Suprapubic skin (tissue), 4 donors: ENCODE data around the gene AFAP1L2. TPM values are rescaled to one million over a fixed set of nuclear protein-coding genes. Genes with fewer than 3 reads are reported as not detected.

Experiments
- DNase-seq, 2 donors: peaks; one replicate each; pipeline ENCODE4 v3.0.0-alpha.2; 2019; ENCODE audit warnings: low spot score in 2 of 2
- H3K27ac ChIP-seq: fragments of 200-600 bp; sonication (generic); one replicate; pipeline ENCODE4 v1.5.1; 2019
- H3K27me3 ChIP-seq: fragments of 200-600 bp; sonication (generic); one replicate; pipeline ENCODE4 v1.5.1; 2019
- H3K36me3 ChIP-seq: fragments of 200-600 bp; sonication (generic); one replicate; pipeline ENCODE4 v1.5.1; 2019
- H3K4me1 ChIP-seq: fragments of 200-600 bp; sonication (generic); one replicate; pipeline ENCODE4 v1.5.1; 2019
- H3K4me3 ChIP-seq: fragments of 200-600 bp; sonication (generic); one replicate; pipeline ENCODE4 v1.5.1; 2019; ENCODE audit warnings: mild to moderate bottlenecking
- H3K9me3 ChIP-seq: fragments of 200-600 bp; sonication (generic); one replicate; pipeline ENCODE4 v1.5.1; 2019
- EP300 ChIP-seq: sonication (generic); formaldehyde crosslinking; IDR thresholded peaks from one replicate; pipeline ENCODE4 v1.6.1; 2017; ENCODE audit warnings: antibody characterized with exemption
- POLR2A ChIP-seq, 2 donors: fragments of 450-650 bp; IDR thresholded peaks; one replicate each; pipeline ENCODE4 v1.6.1; 2017; ENCODE audit warnings: antibody characterized with exemption in 2 of 2, mild to moderate bottlenecking in 2 of 2, moderate library complexity in 2 of 2
- POLR2AphosphoS5 ChIP-seq, 3 donors: sonication (generic); formaldehyde crosslinking; IDR thresholded peaks; one replicate each; pipeline ENCODE4 v1.6.1; 2017; ENCODE audit warnings: antibody characterized with exemption in 3 of 3
- WGBS: methylation state at CpG from one replicate; pipeline ENCODE4 v1.1.5; 2018; 5-methylcytosine and 5-hydroxymethylcytosine counted together
- total RNA-seq, 4 donors: library from RNA; depleted of rRNA; stranded (reverse); fragments of >200 nt; gene quantifications; one replicate each; pipeline ENCODE4 v1.1.0, GENCODE V29; 2016
- TF ChIP-seq, protein P1 (sequence below), 2 donors: fragments of 200-600 bp in 1 of 2; fragments of 450-650 bp in 1 of 2; sonication (generic) in 1 of 2; IDR thresholded peaks; one replicate each; pipeline ENCODE4 v1.5.1; 2016 to 2019; ENCODE audit warnings: antibody characterized with exemption in 2 of 2, mild to moderate bottlenecking in 1 of 2, moderate library complexity in 1 of 2

The AFAP1L2 gene
- total RNA-seq, 4 donors from 2014 or later = 10.8 to 32.0 (median 15.7) TPM

- H3K27me3 ChIP-seq = no peaks in the 10 kb centered on the region
- peak; percentile 41 to 69 for DNase-seq
- H3K9me3 ChIP-seq = no peaks in the 10 kb centered on the region
- no peak overlapping the region for H3K4me3 ChIP-seq
- no peaks in the 10 kb centered on the region for H3K36me3 ChIP-seq
- H3K27ac ChIP-seq = no peak overlapping the region
- no peak for TF ChIP-seq POLR2A (IDR thresholded peaks at IDR 0.05)
- WGBS = 96% methylated on average over 6 of the region's 6 CpGs
- H3K4me1 ChIP-seq = peaks cover 25% of the 10 kb centered on the region
These were observed 127.6 kb downstream of the AFAP1L2 start for GRCh38 chr10:114276671-114277070.

DNA sequence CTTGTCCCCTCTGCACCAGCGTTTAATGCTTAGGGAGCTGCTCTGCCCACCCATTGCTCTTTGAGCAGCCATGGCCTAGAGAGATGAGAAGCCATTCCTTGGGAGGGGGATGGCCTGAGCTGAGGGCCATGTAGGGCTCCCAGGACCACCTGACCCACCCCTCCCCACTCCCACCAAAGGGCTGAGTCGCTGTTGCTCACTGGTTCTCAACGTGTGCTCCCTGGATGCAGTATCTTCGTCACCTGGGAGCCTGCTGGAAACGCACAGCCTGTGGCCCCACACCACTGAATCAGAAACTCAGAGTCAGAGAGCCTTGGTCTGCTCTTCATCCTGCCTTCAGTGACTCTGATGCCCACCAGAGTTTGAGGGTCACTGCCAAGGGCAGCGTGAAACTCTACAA is 128.2 kb downstream of the AFAP1L2 start:
- DNase-seq = peak; percentile 44 to 65
- H3K9me3 ChIP-seq = no peaks in the 10 kb centered on the region
- TF ChIP-seq EP300 (no peak), POLR2AphosphoS5 (IDR thresholded peaks at IDR 0.05) (no peak), POLR2A (IDR thresholded peaks at IDR 0.05) (no peak)
- TF ChIP-seq, protein P1, sequence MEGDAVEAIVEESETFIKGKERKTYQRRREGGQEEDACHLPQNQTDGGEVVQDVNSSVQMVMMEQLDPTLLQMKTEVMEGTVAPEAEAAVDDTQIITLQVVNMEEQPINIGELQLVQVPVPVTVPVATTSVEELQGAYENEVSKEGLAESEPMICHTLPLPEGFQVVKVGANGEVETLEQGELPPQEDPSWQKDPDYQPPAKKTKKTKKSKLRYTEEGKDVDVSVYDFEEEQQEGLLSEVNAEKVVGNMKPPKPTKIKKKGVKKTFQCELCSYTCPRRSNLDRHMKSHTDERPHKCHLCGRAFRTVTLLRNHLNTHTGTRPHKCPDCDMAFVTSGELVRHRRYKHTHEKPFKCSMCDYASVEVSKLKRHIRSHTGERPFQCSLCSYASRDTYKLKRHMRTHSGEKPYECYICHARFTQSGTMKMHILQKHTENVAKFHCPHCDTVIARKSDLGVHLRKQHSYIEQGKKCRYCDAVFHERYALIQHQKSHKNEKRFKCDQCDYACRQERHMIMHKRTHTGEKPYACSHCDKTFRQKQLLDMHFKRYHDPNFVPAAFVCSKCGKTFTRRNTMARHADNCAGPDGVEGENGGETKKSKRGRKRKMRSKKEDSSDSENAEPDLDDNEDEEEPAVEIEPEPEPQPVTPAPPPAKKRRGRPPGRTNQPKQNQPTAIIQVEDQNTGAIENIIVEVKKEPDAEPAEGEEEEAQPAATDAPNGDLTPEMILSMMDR (IDR thresholded peaks at IDR 0.05) = no peak
- H3K27me3 ChIP-seq = no peaks in the 10 kb centered on the region
- WGBS = 84% methylated on average over 6 of the region's 6 CpGs
- H3K4me3 ChIP-seq = no peak overlapping the region
- H3K36me3 ChIP-seq = no peaks in the 10 kb centered on the region
- H3K27ac ChIP-seq = no peak overlapping the region
- H3K4me1 ChIP-seq = peaks cover 31% of the 10 kb centered on the region

- no peak for TF ChIP-seq POLR2A (IDR thresholded peaks at IDR 0.05)
- no peak for TF ChIP-seq POLR2AphosphoS5 (IDR thresholded peaks at IDR 0.05)
- TF ChIP-seq, protein P1 (IDR thresholded peaks at IDR 0.05) = no peak
- TF ChIP-seq EP300 = no peak
- no peak overlapping the region for H3K4me3 ChIP-seq
- 94% methylated on average over 16 of the region's 16 CpGs for WGBS
- no peaks in the 10 kb centered on the region for H3K36me3 ChIP-seq
- no peaks in the 10 kb centered on the region for H3K27me3 ChIP-seq
- peaks cover 27% of the 10 kb centered on the region for H3K4me1 ChIP-seq
- H3K27ac ChIP-seq = no peak overlapping the region
- H3K9me3 ChIP-seq = no peaks in the 10 kb centered on the region
- peak; percentile 42 to 62 for DNase-seq
These were observed 129.5 kb downstream of the AFAP1L2 start for GRCh38 chr10:114274616-114275453.

- 86% methylated on average over 3 of the region's 3 CpGs for WGBS
- no peaks in the 10 kb centered on the region for H3K9me3 ChIP-seq
These were observed 130.4 kb downstream of the AFAP1L2 start for GRCh38 chr10:114273910-114274309.

DNA sequence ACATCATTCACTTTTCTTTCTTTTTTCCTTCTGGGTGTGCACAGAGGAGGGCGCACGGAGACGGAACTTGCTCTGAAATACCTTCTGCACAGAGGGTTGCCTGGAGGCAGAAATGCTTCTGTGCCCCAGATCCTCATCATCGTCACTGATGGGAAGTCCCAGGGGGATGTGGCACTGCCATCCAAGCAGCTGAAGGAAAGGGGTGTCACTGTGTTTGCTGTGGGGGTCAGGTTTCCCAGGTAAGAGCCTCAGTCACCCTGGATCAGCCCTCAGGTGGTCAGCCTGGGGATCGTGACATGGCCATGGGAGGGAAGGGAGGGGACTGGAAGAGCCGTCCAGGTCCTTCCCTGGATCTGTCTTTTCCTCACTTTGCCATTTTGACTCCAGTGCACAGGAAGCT is 131.6 kb downstream of the AFAP1L2 start:
- no peak overlapping the region for H3K27ac ChIP-seq
- H3K36me3 ChIP-seq = no peaks in the 10 kb centered on the region
- H3K4me3 ChIP-seq = no peak overlapping the region
- no peak for TF ChIP-seq POLR2A (IDR thresholded peaks at IDR 0.05)
- TF ChIP-seq EP300 = no peak
- TF ChIP-seq, protein P1 (IDR thresholded peaks at IDR 0.05) = no peak
- no peak for TF ChIP-seq POLR2AphosphoS5 (IDR thresholded peaks at IDR 0.05)
- no peaks in the 10 kb centered on the region for H3K9me3 ChIP-seq
- H3K27me3 ChIP-seq = no peaks in the 10 kb centered on the region
- DNase-seq = peak; percentile 35 to 53
- peaks cover 24% of the 10 kb centered on the region for H3K4me1 ChIP-seq
- 88% methylated on average over 6 of the region's 6 CpGs for WGBS

More at GRCh38 chr10:114273910-114274309, 130.4 kb downstream of the AFAP1L2 start:
- TF ChIP-seq, protein P1 (IDR thresholded peaks at IDR 0.05) = no peak
- TF ChIP-seq EP300 (no peak), POLR2A (IDR thresholded peaks at IDR 0.05) (no peak), POLR2AphosphoS5 (IDR thresholded peaks at IDR 0.05) (no peak)
- peaks cover 24% of the 10 kb centered on the region for H3K4me1 ChIP-seq
- H3K27ac ChIP-seq = no peak overlapping the region
- no peak overlapping the region for H3K4me3 ChIP-seq
- no peaks in the 10 kb centered on the region for H3K27me3 ChIP-seq
- peak; percentile 26 to 50 for DNase-seq
- no peaks in the 10 kb centered on the region for H3K36me3 ChIP-seq
